ENCODE results near the gene ZFC3H1. TPM values are rescaled to one million over a fixed set of nuclear protein-coding genes. Genes with fewer than 3 reads are reported as not detected.

Gene ZFC3H1
- total RNA-seq, 4 donors from 2014 or later, result 47.1 to 80.1 (median 52.6) TPM

DNA sequence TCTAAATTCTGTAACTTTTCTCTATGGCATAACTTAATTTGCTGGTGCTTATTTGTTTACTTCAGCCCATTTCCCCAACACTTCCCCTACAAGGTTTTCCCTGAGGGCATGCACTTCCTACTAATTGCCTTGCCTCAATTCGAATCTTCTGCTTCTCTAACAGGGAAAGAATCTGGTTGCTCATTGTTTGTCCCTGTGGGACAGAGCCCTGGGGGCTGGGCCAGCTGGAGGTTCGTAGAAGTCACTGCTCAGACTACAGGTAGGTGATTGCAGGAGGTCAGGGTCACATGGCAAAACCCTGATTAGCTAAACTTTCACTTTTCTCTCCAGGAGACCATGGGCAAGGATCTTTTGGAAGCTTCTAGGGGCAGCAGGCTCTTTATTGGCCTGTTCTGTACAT, 72.0 kb downstream of the ZFC3H1 start:
- intact Hi-C loops (cut with DNase I; ENCODE audit: low total_unique reads), result no loop called here
- 42 to 55% methylated on average over 2 of the region's 2 CpGs for WGBS, 2 donors
- TF ChIP-seq POLR2A (IDR thresholded peaks at IDR 0.05), result no peak
- TF ChIP-seq, protein P1, sequence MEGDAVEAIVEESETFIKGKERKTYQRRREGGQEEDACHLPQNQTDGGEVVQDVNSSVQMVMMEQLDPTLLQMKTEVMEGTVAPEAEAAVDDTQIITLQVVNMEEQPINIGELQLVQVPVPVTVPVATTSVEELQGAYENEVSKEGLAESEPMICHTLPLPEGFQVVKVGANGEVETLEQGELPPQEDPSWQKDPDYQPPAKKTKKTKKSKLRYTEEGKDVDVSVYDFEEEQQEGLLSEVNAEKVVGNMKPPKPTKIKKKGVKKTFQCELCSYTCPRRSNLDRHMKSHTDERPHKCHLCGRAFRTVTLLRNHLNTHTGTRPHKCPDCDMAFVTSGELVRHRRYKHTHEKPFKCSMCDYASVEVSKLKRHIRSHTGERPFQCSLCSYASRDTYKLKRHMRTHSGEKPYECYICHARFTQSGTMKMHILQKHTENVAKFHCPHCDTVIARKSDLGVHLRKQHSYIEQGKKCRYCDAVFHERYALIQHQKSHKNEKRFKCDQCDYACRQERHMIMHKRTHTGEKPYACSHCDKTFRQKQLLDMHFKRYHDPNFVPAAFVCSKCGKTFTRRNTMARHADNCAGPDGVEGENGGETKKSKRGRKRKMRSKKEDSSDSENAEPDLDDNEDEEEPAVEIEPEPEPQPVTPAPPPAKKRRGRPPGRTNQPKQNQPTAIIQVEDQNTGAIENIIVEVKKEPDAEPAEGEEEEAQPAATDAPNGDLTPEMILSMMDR (IDR thresholded peaks at IDR 0.05), result no peak
- no peak for DNase-seq (ENCODE audit: low spot score in 2 of 2)
- H3K4me3 ChIP-seq (ENCODE audit: low read depth, poor library complexity, severe bottlenecking), result no peak overlapping the region

DNA sequence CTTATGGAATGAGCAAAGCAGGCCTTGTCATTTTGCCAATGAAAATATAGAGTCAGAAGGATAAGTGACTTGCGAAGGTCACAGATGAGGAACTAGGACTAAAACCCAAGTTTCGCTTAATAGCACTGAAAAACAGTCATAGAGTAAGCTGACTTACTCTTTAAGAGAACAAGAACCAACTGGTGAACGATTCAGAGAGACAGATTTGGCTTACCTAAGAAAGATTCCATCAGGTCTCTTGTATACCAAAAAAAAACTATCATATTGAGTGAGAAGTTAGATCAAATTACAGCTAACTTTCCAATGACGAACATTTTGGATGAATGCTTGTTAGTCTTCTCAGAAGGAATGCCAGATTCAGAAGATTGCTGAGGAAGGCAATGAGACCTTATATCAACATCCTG, 74.2 kb downstream of the ZFC3H1 start:
- 53 to 60% methylated on average over 4 of the region's 4 CpGs for WGBS, 2 donors
- H3K4me3 ChIP-seq (ENCODE audit: low read depth, poor library complexity, severe bottlenecking), result no peak overlapping the region
- DNase-seq (ENCODE audit: low spot score in 2 of 2), result no peak
- TF ChIP-seq POLR2A (IDR thresholded peaks at IDR 0.05), result no peak
- TF ChIP-seq, protein P1 (IDR thresholded peaks at IDR 0.05), result no peak
- intact Hi-C loops (cut with DNase I; ENCODE audit: low total_unique reads), result no loop called here

DNA sequence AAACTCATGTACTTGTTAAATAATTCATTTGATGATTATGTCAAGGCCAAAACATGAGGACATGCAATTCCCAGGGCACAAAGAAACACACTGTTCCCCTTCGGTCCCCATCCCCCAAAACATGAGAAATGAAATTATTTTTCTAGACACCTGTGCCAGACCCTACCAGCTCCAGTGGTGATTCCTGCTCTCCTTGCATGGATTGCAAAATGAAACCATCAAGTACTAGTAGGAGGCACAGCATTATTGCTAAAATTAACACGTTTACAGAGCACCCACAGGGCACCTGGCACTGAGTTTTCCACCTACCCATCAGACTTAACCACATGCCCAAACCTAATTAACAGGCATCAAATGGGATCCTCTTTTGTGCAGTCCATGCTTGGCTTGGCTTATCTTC, 76.6 kb downstream of the ZFC3H1 start:
- TF ChIP-seq, protein P1 (IDR thresholded peaks at IDR 0.05), result no peak
- no peak for TF ChIP-seq POLR2A (IDR thresholded peaks at IDR 0.05)
- intact Hi-C loops (cut with DNase I; ENCODE audit: low total_unique reads), result no loop called here
- DNase-seq (ENCODE audit: low spot score in 2 of 2), result no peak
- 55 to 68% methylated on average over 2 of the region's 2 CpGs for WGBS, 2 donors
- H3K4me3 ChIP-seq (ENCODE audit: low read depth, poor library complexity, severe bottlenecking), result no peak overlapping the region

DNA sequence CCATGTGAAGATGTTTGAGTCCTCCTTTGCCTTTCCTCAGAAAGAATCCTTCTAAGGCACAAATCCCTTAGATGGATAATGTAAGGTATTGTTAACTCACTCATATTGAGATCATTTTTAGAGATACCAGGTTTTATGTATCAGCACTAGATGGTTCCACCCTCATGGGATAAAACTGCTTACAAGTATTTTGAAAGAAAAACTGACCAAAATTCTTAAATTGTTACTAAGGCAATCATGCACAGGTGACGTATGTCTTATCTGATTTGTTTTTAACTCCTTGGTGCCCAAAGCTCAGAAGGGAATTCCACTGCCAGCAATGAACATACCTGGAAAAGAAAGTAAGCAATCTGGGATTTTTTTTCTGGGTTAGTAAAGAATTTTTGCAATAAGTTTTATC, 78.4 kb downstream of the ZFC3H1 start:
- WGBS, 2 donors, result 32 to 54% methylated on average over 1 of the region's 1 CpG
- no peak for DNase-seq (ENCODE audit: low spot score in 2 of 2)
- TF ChIP-seq, protein P1 (IDR thresholded peaks at IDR 0.05), result no peak
- TF ChIP-seq POLR2A (IDR thresholded peaks at IDR 0.05), result no peak
- intact Hi-C loops (cut with DNase I; ENCODE audit: low total_unique reads), result no loop called here
- no peak overlapping the region for H3K4me3 ChIP-seq (ENCODE audit: low read depth, poor library complexity, severe bottlenecking)

DNA sequence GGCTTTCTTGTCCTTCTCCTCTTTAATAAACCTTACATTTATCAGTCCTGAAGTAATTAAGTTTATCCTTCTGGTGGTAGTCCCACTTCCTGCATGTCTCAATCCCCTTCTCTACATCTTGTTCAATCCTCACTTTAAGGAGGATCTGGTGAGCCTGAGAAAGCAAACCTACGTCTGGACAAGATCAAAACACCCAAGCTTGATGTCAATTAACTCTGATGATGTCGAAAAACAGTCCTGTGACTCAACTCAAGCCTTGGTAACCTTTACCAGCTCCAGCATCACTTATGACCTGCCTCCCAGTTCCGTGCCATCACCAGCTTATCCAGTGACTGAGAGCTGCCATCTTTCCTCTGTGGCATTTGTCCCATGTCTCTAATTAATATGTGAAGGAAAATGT, 79.3 kb downstream of the ZFC3H1 start:
- no peak overlapping the region for H3K4me3 ChIP-seq (ENCODE audit: low read depth, poor library complexity, severe bottlenecking)
- TF ChIP-seq, protein P1 (IDR thresholded peaks at IDR 0.05), result no peak
- TF ChIP-seq POLR2A (IDR thresholded peaks at IDR 0.05), result no peak
- no peak for DNase-seq (ENCODE audit: low spot score in 2 of 2)
- 88 to 89% methylated on average over 3 of the region's 3 CpGs for WGBS, 2 donors
- intact Hi-C loops (cut with DNase I; ENCODE audit: low total_unique reads), result no loop called here

DNA sequence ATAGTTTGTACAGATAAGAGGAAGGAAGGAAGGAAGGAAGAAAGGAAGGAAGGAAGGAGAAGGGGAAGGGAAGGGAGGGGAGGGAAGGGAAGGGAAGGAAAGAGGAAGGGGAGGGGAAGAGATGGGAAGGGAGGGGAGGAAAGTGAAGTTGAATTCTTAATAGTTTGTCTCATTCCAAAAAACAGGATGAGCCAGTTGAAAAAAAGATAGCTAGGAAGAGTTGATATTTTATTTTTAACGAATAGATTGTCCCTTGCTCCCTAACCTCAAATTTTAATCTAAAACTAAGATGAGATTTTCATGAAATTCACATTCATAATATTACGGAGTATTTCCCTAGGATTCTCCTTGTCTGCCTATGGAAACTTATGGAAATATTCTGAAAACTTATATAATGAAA, 80.7 kb downstream of the ZFC3H1 start:
- TF ChIP-seq, protein P1 (IDR thresholded peaks at IDR 0.05), result no peak
- intact Hi-C loops (cut with DNase I; ENCODE audit: low total_unique reads), result no loop called here
- no peak overlapping the region for H3K4me3 ChIP-seq (ENCODE audit: low read depth, poor library complexity, severe bottlenecking)
- 85 to 92% methylated on average over 2 of the region's 2 CpGs for WGBS, 2 donors
- DNase-seq (ENCODE audit: low spot score in 2 of 2), result no peak

Data from lower leg skin (tissue), 4 donors.